ENCODE results near the gene RHBG.

RHBG gene

DNA sequence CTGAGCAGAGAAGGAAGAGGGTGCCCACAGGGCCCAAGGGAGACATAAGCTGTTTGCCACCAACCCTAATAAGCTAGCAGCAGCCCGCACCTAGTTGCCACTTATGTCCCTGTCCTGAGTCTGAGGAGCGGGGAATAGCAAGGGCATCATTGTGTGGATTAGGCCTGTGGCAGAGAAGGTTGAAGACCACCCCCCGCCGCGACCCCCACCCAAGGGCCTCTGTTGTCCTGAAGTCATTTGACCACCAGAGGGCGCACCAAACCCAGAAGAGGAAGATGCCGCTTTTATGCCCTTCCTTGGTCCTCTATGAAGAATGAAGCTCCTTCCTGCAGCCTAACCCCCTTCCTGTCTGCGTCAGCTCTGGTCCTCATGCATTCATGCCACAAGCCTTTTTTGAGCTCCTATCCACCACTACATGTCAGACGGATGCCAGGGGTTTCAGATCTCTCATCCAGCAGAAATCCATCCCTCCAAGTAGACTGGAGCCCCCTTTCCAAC lies 16.6 kb downstream of the RHBG start:
- in situ Hi-C loops (cut with MboI; ENCODE audit: low sequenced_read_pairs), result loop anchor here (5.0 kb wide), 1 partner anchor 57 kb away; no protein-coding TSS in a partner anchor

DNA sequence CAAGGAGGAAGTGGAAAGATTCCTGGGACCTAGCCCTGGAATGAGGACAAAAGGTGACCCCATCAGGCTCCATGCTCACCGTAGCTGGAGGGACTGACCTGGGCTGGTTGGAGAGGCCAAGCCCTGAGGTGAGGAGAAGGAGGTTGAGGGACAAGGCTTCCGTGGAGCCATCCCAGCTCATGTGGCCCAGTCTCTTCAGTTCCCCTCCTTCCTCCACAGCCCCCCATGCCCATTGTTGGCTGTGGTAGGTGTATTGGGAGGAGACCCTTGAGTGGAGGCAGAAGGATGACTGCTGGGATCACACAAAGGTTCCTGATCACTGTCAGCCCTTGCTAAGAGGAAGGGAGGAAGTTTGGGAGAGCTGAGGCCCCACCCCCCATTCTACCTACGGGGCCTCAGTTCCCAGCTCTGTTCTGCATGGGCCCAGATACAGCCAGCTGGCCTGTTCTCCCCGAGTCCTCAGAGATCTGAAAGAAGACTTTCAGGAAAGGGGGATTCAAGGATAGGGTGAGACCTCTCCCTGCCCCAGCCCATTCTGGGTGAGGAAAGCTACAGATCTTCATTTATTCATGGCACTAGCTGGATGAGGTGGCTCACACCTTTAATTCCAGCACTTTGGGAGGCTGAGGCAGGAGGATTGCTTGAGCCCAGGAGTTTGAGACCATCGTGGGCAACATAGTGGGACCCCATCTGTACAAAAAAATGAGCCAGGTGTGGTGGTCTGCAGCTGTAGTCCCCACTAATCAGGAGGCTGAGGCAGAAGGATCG lies 17.3 kb downstream of the RHBG start:
- in situ Hi-C loops (cut with MboI; ENCODE audit: low sequenced_read_pairs), result loop anchor here (5.0 kb wide), 1 partner anchor 56 kb away; no protein-coding TSS in a partner anchor

DNA sequence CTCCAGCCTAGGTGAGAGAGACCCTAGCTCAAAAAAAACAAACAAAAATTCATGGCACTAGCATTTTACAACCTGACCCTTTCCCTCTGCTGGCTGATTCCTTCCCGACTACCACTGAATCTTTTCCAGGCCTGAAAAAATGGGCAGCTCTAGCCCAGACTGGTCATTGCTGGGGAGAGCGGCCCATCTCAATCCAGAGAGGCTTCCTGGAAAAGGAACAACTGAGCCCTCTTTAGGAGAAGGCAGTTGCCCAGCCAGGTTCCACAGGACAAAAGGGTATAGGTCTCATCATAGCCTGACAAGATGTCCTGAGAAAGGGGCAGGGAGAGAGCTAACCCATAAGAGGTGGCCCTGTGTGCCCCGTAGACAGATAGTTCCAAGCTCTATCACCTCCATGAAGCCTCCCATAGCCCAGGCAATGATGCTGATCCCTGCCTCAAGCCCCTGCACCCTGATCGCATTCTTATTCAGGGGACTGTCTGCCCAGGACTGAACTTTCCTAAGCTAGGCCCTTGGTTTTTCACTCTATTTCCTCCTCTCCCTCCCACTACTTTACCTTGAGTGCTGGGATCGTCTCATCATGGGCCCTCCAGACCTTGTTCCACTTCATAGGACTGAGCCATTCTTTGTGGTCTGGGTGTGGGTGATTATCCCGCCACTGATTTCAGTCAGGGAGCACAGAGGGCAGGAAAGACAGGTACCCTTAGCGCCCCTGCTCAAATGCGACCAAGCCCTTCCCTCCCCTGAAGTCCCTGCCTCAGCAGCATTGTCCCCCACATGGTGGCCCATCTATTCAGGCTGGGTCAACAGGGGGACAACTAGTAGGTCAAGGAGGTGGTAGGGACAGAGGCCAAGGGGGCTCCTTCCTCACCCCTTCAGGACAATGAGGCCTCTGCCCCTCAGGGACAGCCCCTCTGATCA lies 18.2 kb downstream of the RHBG start:
- in situ Hi-C loops (cut with MboI; ENCODE audit: low sequenced_read_pairs), result loop anchor here (5.0 kb wide), 1 partner anchor 55 kb away; no protein-coding TSS in a partner anchor

DNA sequence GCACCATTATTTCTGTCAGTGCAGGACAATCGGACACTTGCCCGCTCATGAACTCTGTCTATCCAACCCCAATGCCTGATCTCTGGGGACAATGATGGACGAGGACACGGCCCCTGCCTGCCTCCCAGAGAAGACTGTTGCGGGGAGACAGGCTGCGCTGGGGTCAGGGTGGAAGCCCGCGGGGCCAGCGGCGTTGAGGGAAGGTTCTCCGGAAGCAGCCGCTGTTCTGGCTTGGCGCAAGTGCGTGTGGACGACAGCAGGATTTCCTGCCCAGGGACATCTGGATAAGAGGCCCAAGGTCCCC lies 18.8 kb downstream of the RHBG start:
- in situ Hi-C loops (cut with MboI; ENCODE audit: low sequenced_read_pairs), result loop anchor here (5.0 kb wide), 1 partner anchor 54 kb away; no protein-coding TSS in a partner anchor

DNA sequence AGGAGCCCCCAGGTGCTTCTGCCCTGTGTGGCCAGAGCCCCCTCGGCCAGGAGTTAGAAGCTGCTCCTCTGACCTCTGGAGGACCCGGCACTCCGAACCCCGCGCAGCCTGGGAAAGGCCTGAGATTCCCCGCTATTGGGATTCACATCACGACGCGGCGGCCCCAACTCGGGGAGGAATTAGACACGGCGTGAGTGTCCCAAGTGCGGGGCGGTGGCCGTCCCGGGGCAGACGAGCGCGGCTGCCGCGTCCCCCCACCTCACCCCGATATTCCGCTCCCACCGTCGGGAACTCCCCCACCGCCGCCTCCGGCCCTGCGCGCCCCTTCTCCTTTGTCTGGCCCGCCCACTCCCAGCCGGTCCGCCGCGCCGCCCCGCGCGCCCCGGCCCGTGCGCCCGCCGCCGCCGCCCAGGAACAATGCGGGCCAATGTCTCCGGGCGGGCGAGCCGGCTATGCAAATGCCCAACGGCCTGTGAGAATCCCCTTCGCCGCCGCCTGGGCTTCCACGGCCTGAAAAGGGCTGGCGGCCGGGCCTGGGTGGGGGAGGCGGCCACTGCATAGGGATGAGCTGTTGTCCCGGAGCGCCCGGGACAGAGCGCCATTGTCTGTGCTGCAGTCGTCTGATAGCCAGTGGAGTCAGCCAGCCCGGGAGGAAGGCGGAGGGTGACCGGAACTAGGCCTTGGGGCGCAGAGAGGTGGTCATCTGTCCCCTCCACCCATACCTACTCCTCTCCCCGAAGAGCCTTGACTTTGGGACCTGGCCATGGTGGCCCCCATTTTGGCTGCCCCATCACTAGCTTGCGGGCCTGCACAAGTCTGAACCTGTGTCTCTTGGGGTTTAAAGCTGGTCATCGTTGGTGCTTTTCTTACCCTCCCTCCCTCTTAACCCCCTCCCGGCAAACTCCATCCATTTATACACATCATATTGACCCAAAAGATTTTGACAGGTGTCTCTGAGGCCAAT lies 19.4 kb downstream of the RHBG start:
- in situ Hi-C loops (cut with MboI; ENCODE audit: low sequenced_read_pairs), result loop anchor here (5.0 kb wide), 1 partner anchor 54 kb away; no protein-coding TSS in a partner anchor

DNA sequence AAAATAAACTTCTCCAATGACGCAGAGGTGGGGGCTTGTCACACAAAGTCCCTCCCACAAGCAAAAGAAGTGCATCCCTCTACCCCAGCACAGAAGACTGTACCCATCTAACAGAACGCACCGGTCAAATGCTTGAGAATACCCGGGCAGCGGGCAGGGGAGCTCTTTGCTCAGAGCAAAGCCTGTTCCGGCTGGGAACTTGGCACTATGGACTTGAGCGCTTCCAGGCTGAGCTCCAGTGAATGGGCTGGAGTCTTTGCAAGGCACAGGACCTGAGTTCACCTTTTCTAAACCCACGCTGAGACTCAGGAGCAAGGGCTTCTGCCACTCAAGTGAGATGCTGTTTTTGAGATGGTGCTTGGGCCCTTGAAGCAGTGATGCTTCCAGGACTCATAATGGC lies 20.3 kb downstream of the RHBG start:
- in situ Hi-C loops (cut with MboI; ENCODE audit: low sequenced_read_pairs), result loop anchor here (5.0 kb wide), 1 partner anchor 53 kb away; no protein-coding TSS in a partner anchor

DNA sequence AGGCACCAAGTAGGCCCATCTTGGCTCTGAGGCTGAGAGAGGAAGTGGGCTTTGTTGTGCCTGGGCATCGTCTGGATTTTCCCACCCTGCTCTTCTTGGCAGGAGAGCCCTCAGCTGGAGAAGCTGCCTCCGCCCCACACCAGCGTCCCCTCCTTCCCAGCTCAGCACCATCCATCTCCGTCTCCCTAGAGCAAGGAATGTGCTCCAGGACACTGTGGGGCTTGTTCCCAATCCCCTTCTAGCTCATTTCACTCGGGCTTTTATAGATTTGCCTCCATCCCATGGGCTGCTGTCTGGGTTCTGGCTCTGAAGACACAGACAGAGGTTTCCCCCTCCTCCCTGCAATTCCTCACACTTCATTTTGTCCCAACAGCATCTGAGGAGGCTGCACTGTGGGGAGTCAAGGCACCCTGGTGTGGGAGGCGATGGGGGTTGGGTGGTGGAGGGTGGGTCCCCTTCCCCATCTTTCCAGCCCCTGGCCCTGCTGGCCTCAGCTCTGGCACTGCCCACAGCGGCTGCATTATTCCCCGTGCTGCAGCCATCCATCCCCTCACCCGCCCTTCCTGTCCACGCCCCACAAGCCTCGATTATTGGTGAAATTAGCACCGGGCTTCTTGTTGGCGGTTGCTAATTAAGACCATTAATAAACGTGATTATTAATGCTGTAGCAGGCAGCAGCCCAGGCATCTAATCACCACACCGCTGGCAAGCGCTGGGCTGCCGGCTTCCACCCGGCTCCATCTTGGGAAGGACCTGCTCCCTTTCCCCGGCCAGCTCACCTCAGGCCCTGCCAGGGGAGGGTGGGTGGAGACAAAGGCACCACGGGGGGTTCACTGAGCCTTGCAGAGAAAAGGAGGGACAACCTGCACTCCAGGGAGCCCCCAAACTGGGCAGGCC lies 21.7 kb downstream of the RHBG start:
- in situ Hi-C loops (cut with MboI; ENCODE audit: low sequenced_read_pairs), result no loop called here

DNA sequence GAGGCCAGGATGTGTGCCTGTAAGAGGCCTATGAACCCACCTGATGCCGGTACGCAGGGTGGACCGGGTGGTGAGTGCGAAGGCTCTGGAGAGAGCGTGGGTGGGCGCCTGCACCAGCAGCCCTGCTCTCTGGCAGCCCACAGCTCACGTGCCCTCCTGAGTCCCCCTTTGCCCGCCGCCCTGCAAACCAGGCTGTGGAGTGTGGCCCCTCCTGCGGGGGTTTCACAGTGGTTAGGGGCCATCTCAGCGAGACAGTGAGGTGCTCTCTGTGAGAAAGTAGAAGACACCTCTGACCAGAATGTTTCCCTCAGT lies 22.3 kb downstream of the RHBG start:
- in situ Hi-C loops (cut with MboI; ENCODE audit: low sequenced_read_pairs), result no loop called here

DNA sequence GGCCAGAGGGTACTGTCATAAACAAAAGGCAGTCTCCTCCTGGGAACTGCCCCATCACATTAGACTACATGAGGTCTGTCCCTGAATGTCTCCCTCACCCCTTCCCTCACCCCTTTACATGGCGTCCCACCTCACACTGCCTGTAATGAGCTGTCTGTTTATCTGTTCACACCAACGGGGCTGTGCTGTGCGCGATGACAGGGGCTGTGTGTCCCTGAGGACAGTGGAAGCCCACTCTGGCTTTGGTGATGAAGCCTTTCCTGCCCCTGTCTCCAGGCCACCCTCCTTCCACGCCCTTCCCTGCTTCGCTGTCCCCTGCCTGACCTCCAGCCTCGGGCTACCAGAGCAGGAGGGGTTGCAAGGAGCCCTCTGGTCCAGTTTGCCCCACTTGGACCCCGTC lies 22.7 kb downstream of the RHBG start:
- in situ Hi-C loops (cut with MboI; ENCODE audit: low sequenced_read_pairs), result no loop called here

DNA sequence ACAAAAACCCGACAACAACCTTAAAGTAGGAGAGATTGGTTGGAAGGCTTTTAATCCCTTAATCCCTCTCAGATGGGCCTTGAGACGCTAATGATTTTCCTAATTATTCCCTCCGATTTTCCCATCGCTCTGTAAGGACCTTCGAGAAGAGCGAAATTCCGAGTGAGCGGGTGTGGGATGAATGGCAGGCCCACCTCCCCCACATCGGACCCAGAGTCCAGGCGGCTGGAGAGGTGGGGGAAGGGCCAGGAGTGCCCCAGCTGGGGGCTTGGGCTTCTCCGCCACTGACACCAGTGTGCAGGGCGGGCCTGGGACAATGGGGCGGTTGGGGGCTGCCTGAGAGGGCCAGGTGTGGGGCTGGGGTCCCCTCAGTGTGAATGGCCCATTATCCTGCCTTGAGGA lies 23.4 kb downstream of the RHBG start:
- in situ Hi-C loops (cut with MboI; ENCODE audit: low sequenced_read_pairs), result no loop called here

DNA sequence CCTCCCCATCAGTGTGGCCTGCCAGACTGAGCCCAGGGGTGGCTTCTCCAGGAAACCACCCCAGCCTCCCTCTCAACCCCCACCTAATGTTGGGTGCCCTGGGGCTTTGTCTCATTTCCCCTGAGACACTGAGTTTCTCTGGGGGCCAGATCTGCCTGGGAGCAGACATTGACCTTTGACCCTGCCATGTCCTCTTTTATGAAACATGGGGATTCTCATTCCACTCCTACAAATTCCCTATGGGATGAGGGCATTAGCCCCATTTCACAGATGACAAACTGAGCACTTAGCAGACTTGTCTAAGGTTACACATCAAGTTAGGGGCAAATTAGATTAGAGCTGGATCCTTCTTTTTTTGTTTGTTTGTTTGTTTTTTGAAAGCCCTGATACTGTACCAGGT lies 24.1 kb downstream of the RHBG start:
- in situ Hi-C loops (cut with MboI; ENCODE audit: low sequenced_read_pairs), result no loop called here

DNA sequence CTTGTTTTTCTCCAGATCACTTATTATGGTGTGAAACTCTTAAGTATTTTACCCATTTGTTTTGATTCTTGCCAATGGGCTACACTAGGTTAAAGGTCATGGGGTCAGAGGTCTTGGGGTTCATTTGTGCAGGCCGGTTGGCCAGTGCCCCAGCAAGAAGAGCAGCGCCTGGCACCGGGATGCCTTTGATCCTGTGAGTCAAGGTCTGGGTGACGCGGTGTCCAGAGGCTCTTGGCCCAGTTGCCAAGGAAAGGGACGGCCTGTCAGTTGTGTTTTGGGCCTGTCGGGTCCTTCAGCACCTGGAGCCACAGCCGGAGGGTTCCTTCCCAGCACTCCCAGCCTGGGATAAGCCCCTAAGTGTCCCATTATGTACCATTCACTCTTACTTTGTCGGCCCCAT lies 25.1 kb downstream of the RHBG start:
- in situ Hi-C loops (cut with MboI; ENCODE audit: low sequenced_read_pairs), result no loop called here

DNA sequence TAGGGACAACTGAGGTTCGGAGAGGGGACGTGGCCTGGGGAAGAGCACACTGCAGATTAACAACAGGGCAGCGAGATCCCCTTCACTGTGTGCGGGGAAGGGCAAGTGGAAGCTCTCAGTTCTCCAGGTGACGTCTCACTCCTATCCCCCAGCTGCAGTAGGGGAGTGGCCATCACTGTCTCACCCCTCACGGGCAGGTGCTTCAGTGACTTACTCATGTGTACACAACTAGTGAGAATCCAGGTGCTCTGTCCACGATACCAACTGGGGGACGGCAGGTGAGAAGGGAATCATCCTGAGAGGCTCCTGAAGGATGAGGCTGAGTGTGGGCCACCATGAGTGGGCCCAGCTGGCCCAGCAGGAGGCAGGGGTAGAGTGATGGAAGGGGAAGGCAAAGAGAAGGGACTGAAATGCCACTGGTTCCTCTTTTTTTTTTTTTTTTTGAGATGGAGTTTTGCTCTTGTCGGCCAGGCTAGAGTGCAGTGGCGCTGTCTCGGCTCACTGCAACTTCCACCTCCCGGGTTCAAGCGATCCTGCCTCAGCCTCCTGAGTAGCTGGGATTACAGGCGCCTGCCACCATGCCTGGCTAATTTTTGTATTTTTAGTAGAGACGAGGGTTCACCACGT lies 25.9 kb downstream of the RHBG start:
- in situ Hi-C loops (cut with MboI; ENCODE audit: low sequenced_read_pairs), result no loop called here

DNA sequence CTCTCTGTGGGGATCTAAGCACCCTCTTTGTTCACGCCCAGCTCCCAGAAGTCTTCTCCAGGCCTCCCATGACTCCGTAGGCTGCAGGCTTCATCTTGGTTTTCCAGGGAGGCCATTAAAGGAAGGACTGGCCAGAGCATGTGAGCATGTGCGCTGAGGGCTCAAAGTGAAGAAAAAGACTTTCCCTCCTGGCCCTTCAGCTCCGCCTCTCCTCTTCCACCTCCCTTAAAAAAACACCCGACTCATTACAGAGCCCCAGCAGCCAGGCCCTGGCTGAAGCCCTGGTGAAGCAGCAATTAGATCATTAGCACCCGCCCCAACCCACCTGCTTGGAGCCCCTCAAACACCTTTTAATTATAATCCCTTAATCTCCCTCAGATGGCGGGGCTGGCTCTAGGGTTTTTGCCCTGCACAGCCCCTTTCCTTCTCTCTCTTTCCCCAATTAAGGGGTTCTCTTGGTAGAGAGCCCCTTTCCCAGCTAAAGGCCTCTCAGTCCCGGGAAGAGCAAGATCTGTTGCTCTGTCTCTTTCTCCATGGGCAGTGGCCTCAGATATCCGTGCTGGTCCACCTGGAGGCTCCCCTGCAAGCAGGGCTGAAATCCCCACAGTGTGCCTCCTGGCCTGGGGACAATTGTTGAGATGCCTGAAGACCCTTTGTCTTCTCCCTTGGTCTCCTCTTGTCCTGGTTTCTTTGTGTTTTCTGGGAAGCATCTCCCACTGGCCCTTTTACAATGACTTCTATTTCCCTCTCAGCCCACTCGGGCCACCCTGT lies 30.5 kb downstream of the RHBG start:
- in situ Hi-C loops (cut with MboI; ENCODE audit: low sequenced_read_pairs), result no loop called here

DNA sequence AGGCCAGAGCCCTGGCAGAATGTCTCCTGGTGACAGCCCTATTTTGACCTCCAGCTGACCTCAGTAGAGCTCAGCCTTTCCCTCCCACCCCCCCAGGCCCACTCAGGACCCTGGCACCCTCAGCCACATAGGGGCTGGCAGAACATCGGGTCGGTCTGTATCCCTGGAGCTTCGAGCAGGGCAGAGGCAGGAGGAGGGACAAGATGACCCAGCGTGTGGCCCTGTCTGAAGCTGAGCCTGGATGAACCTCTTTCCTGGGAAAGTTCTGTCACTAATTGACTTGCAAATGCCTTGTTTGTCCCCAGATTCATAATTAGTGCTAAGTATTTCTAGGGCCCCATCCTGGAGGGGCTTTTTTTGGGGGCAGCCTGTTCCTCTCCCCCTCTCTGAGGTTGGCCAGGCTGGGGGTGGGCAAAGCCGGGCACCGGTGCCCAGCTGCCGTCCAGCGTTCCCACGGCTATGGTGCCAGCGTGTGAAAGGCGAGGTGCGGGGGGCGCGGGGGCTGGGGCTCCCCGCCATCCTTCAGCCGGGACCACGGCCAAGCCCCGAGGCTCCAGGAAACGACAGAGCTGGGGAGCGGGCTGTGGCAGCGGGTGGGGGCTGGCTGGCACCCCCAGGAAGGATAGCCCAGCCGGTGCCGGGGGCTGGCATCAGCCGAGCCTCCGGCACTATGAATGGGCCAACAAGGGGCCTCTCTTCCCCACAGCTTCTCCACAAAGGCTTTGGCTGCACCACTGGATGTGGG lies 31.4 kb downstream of the RHBG start:
- in situ Hi-C loops (cut with MboI; ENCODE audit: low sequenced_read_pairs), result no loop called here

DNA sequence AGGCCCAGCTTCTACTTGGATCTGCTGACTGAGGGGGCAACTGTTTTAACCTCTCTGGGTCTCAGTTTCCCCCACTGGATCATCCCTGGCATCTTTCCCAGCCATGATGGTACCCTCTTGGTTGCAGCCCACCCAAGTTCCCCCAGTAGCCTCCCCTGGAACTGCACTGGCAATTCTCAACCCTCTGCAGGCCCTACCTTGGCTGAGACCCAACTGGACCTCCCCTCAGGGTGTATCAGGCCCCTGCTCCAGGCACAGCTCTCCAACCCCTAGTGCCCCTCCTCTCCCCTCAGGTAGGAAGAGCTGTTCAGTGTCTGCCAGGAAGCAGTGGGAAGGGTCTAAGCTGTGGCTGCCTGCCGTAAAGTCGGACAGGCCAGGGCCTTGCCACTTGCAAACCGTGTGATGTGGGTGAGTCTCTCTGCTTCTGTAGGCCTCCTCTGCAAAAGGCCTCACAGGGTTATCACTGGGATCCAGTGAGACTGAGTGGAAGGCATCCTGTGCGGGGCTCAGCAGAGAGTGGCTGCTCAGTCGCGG lies 32.1 kb downstream of the RHBG start:
- in situ Hi-C loops (cut with MboI; ENCODE audit: low sequenced_read_pairs), result no loop called here

DNA sequence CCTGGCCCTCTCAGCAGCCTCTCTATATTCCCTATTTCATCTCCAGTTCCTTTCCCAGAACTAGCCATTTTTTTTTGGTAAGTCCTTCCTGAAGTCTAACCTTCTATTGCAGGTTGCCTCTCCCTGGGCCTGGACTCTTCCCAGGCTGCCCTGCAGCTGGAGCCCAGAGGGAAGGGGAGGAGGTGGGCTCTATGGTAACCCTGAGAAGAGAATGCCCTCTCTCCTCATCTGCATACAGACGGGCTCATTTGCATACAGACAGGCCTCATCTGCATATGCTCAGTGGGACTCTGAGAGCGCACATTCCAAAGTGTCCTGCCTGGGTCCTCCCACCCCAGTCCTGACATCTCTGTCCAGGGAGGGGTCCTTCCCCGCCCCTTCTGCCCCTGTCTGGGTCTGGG lies 32.7 kb downstream of the RHBG start:
- in situ Hi-C loops (cut with MboI; ENCODE audit: low sequenced_read_pairs), result no loop called here

All from HL-60/S4 treated with phorbol 12-myristate 13-acetate at 8.2 ng/mL for 4 days and 3 days (cell line).